K562 (cell line): ENCODE measurements around the gene TMC5. TPM values are rescaled to one million over a fixed set of nuclear protein-coding genes. Genes with fewer than 3 reads are reported as not detected.

Source experiments
- ATAC-seq: fragments of 200-7000 bp; cut with Tn5 transposase; 3 replicates; pipeline ENCODE4 v1.9.1; 2020; ENCODE audit warnings: moderate library complexity
- BruUV-seq: library from RNA; stranded (reverse); fragments of 400-500 nt; replicated peaks from 2 replicates; lab custom pipeline; 2021; lab: Mats Ljungman, UMichigan
- CTCF ChIA-PET: fragments of 300-600 bp; formaldehyde crosslinking; extraction: SDS; loops from one replicate; lab custom pipeline; 2021; ENCODE audit warnings: low intra/inter-chr PET ratio; lab: Yijun Ruan, JAX
- POLR2A ChIA-PET: fragments of 300-600, 350-650 bp; sonication (Branson Sonifier 250); formaldehyde crosslinking; extraction: SDS; loops from one replicate; lab custom pipeline; 2021; ENCODE audit warnings: antibody characterized with exemption, inconsistent platforms; lab: Yijun Ruan, JAX
- DNase-seq, 4 experiments: peaks; one replicate each; pipeline versions ENCODE4 v3.0.0 to v3.0.0-alpha.2; 2011 to 2018; ENCODE audit warnings: low spot score in 3 of 4, mixed read lengths in 3 of 4; ENCODE audit errors: extremely low read depth in 1 of 4
- FAIRE-seq: peaks from 2 replicates; lab custom pipeline; 2011; peaks lifted over from hg19 to GRCh38; lab: Jason Lieb, UNC
- H2AFZ ChIP-seq: 2 replicates; pipeline ENCODE4 v1.6.0; 2011; ENCODE audit warnings: low read depth, low read length, control low read depth, inconsistent platforms
- H3K27ac ChIP-seq: fragments of 200-600 bp; 3 replicates; pipeline ENCODE4 v1.8.0; 2011; ENCODE audit warnings: low read depth, mild to moderate bottlenecking, control low read depth, inconsistent platforms, low read length, moderate library complexity, mixed read lengths; ENCODE audit errors: extremely low read depth
- H3K27me3 ChIP-seq, 2 experiments: fragments of 300-600 bp in 1 of 2; 2 replicates in 1 of 2; 3 replicates in 1 of 2; pipeline versions ENCODE4 v1.6.0 to v1.8.0; 2011; ENCODE audit warnings: inconsistent platforms in 2 of 2, low read length in 2 of 2, mild to moderate bottlenecking in 1 of 2, mixed read lengths in 1 of 2, moderate library complexity in 1 of 2; ENCODE audit not compliant: control insufficient read depth in 2 of 2, insufficient read depth in 2 of 2
- H3K36me3 ChIP-seq: fragments of 300-600 bp; 3 replicates; pipeline ENCODE4 v1.8.0; 2011; ENCODE audit warnings: mild to moderate bottlenecking, low read length, inconsistent platforms; ENCODE audit not compliant: control insufficient read depth, insufficient read depth
- H3K4me1 ChIP-seq, 2 experiments: fragments of 200-600 bp in 1 of 2; replicated peaks in 1 of 2; 2 replicates in 1 of 2; 3 replicates in 1 of 2; pipeline versions ENCODE4 v1.5.1 to v1.8.0; 2011; ENCODE audit warnings: inconsistent platforms in 2 of 2, low read length in 2 of 2, mild to moderate bottlenecking in 1 of 2, mixed read lengths in 1 of 2, moderate library complexity in 1 of 2; ENCODE audit not compliant: control insufficient read depth in 2 of 2, insufficient read depth in 2 of 2
- H3K4me2 ChIP-seq: 2 replicates; pipeline ENCODE4 v1.6.1; 2011; ENCODE audit warnings: low read length, control low read depth, inconsistent platforms, mixed read lengths; ENCODE audit not compliant: insufficient read depth
- H3K4me3 ChIP-seq: fragments of 200-600 bp; sonication (generic), shearing (Covaris generic); 2 replicates; pipeline ENCODE4 v1.5.1; 2016; ENCODE audit warnings: control low read depth, inconsistent platforms
- H3K79me2 ChIP-seq: fragments of 200-600 bp; 3 replicates; pipeline ENCODE4 v1.8.0; 2011; ENCODE audit warnings: low read length, inconsistent platforms; ENCODE audit not compliant: control insufficient read depth, insufficient read depth
- H3K9ac ChIP-seq, 2 experiments: 2 replicates each; pipeline versions ENCODE4 v1.6.0 to v1.6.1; 2011; ENCODE audit warnings: low read depth in 2 of 2, low read length in 2 of 2, control low read depth in 1 of 2, inconsistent platforms in 1 of 2, mild to moderate bottlenecking in 1 of 2, mixed read lengths in 1 of 2; ENCODE audit not compliant: insufficient read depth in 1 of 2
- H3K9me1 ChIP-seq: one replicate; pipeline ENCODE4 v1.6.0; 2011; ENCODE audit warnings: inconsistent platforms, mild to moderate bottlenecking, low read length, moderate library complexity; ENCODE audit not compliant: control insufficient read depth, insufficient read depth
- H3K9me3 ChIP-seq: replicated peaks from 2 replicates; pipeline ENCODE4 v1.5.1; 2011; ENCODE audit warnings: low read depth, low read length, inconsistent platforms; ENCODE audit not compliant: control insufficient read depth, insufficient read depth
- H4K20me1 ChIP-seq: replicated peaks from 2 replicates; pipeline ENCODE4 v1.6.1; 2011; ENCODE audit warnings: low read length, inconsistent platforms, mixed read lengths; ENCODE audit not compliant: control insufficient read depth, insufficient read depth
- ARNT ChIP-seq, 2 experiments: fragments of 450-650 bp; IDR thresholded peaks; 2 replicates each; pipeline ENCODE4 v1.6.1; 2016; ENCODE audit warnings: mild to moderate bottlenecking in 1 of 2
- HNRNPK ChIP-seq: fragments of 200-400 bp; formaldehyde crosslinking; IDR thresholded peaks from one replicate; pipeline ENCODE4 v1.6.1; 2018; ENCODE audit warnings: mild to moderate bottlenecking, low read depth, low read length; ENCODE audit not compliant: poor library complexity, severe bottlenecking
- SAP30 ChIP-seq: fragments of 200-600 bp; sonication (generic); IDR thresholded peaks from 2 replicates; pipeline ENCODE4 v1.6.1; 2012; ENCODE audit warnings: borderline replicate concordance, low read depth, mild to moderate bottlenecking, moderate library complexity, low read length, control low read depth, inconsistent platforms; ENCODE audit not compliant: insufficient read depth, poor library complexity, severe bottlenecking
- TEAD2 ChIP-seq: fragments of 450-650 bp; IDR thresholded peaks from 2 replicates; pipeline ENCODE4 v1.6.1; 2016; ENCODE audit warnings: missing genetic modification characterization, control low read depth, missing compliant biosample characterization
- ZNF408 ChIP-seq: fragments of 250-450 bp; sonication (Bioruptor Pico); IDR thresholded peaks from 2 replicates; pipeline ENCODE4 v1.4.0; 2020; ENCODE audit warnings: low read depth, mild to moderate bottlenecking, moderate library complexity
- WGBS: fragments of 100-300 bp; shearing (Covaris generic); methylation state at CpG from one replicate; pipeline ENCODE4 v1.1.6; 2016; ENCODE audit warnings: low coverage, mixed read lengths; ENCODE audit not compliant: insufficient coverage; ENCODE audit errors: missing lambda C conversion rate; 5-methylcytosine and 5-hydroxymethylcytosine counted together
- in situ Hi-C: fragments of 300-500 bp; cut with MboI; formaldehyde crosslinking; loops from 4 replicates; pipeline ENCODE4 v1.15.0; 2018; ENCODE audit warnings: inconsistent platforms, mixed read lengths
- intact Hi-C: fragments of 100-400 bp; cut with micrococcal nuclease; formaldehyde crosslinking; loops from 2 replicates; pipeline ENCODE4 v1.14.2; 2022
- polyA plus RNA-seq, 8 experiments: library from polyadenylated mRNA; depleted of rRNA in 4 of 8; stranded (reverse) in 5 of 8; unstranded in 3 of 8; fragments of >200 nt; fragmentation: Nextera tagmentation in 2 of 8; fragmentation: Illumina TruSeq in 1 of 8; extraction: Ambion mirVana in 2 of 8; extraction: Trizol in 1 of 8; gene quantifications; 2 replicates each; pipeline versions ENCODE4 v1.2.1 to v1.2.3, GENCODE V29; 2011 to 2014; ENCODE audit warnings: inconsistent platforms in 1 of 8, missing spikeins in 1 of 8
- total RNA-seq, 7 experiments: library from RNA; depleted of rRNA in 6 of 7; stranded (reverse); fragments of >200 nt in 6 of 7; fragmentation: Illumina TruSeq in 2 of 7; extraction: Trizol in 2 of 7; gene quantifications; 2 replicates each; pipeline versions ENCODE4 v1.2.1 to v1.2.3, GENCODE V29; 2011 to 2021; ENCODE audit warnings: low replicate concordance in 1 of 7
- TF ChIP-seq, protein P1 (sequence below): sonication (generic); formaldehyde crosslinking; IDR thresholded peaks from 2 replicates; pipeline ENCODE4 v1.8.1; 2022; ENCODE audit warnings: missing genetic modification reagents
- TF ChIP-seq, protein P2 (sequence below): fragments of 250-450 bp; sonication (Bioruptor Pico); IDR thresholded peaks from 2 replicates; pipeline ENCODE4 v1.5.0; 2021
- TF ChIP-seq, protein P3 (sequence below): sonication (generic); formaldehyde crosslinking; IDR thresholded peaks from 2 replicates; pipeline ENCODE4 v1.8.1; 2023; ENCODE audit warnings: mild to moderate bottlenecking, missing genetic modification reagents, moderate library complexity

The TMC5 gene
- total and polyA plus RNA-seq, 9 of the 15 experiments (the other 6 are each of a cell fraction or from before 2014, with no cell fraction given) = 0.83 to 2.6 (median 1.6) TPM

DNA sequence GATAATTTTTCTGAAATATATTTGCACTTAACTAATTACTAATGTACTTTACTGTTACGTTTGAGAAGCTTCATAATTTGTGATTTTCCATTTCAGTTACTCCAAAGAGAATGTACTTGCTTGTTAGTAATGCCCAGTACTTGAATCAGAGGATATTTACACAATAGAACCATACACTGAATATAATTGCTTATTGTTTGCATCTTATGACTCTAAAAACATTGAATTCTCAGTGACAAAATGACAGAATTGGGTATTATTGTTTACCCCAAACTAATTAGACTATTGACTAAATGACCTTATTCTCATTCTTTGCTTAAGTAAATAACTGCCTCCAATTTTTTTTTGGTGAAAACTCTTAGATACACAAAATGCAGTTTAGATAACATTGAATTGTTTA, 114.9 kb downstream of the TMC5 start:
- Histone ChIP-seq H3K27ac (no peak overlapping the region), H3K79me2 (no peaks in the 10 kb centered on the region), H4K20me1 (no peaks in the 10 kb centered on the region), H3K9me1 (no peaks in the 10 kb centered on the region), H3K27me3 (no peaks in the 10 kb centered on the region), H3K4me2 (no peak overlapping the region), H3K9me3 (no peaks in the 10 kb centered on the region), H2AFZ (no peak overlapping the region), H3K4me1 (no peaks in the 10 kb centered on the region), H3K36me3 (peaks cover 75% of the 10 kb centered on the region), H3K9ac (no peak overlapping the region), H3K4me3 (no peak overlapping the region)
- CTCF ChIA-PET = no interaction called here
- WGBS = 18% methylated on average over 1 of the region's 1 CpG
- POLR2A ChIA-PET = interaction anchor here (1.1 kb wide), 1 partner anchor 10 kb away, joined by 3 read pairs; no protein-coding TSS in a partner anchor
- TF ChIP-seq, protein P1, sequence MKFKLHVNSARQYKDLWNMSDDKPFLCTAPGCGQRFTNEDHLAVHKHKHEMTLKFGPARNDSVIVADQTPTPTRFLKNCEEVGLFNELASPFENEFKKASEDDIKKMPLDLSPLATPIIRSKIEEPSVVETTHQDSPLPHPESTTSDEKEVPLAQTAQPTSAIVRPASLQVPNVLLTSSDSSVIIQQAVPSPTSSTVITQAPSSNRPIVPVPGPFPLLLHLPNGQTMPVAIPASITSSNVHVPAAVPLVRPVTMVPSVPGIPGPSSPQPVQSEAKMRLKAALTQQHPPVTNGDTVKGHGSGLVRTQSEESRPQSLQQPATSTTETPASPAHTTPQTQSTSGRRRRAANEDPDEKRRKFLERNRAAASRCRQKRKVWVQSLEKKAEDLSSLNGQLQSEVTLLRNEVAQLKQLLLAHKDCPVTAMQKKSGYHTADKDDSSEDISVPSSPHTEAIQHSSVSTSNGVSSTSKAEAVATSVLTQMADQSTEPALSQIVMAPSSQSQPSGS (CRISPR knock-in tag) = no peak
- TF ChIP-seq ZNF408 (CRISPR knock-in tag) (no peak), HNRNPK (no peak), ARNT (IDR thresholded peaks at IDR 0.05) (no peak), SAP30 (no peak), TEAD2 (tag) (no peak)
- TF ChIP-seq, protein P2, sequence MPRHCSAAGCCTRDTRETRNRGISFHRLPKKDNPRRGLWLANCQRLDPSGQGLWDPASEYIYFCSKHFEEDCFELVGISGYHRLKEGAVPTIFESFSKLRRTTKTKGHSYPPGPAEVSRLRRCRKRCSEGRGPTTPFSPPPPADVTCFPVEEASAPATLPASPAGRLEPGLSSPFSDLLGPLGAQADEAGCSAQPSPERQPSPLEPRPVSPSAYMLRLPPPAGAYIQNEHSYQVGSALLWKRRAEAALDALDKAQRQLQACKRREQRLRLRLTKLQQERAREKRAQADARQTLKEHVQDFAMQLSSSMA (CRISPR knock-in tag) = no peak
- TF ChIP-seq, protein P3, sequence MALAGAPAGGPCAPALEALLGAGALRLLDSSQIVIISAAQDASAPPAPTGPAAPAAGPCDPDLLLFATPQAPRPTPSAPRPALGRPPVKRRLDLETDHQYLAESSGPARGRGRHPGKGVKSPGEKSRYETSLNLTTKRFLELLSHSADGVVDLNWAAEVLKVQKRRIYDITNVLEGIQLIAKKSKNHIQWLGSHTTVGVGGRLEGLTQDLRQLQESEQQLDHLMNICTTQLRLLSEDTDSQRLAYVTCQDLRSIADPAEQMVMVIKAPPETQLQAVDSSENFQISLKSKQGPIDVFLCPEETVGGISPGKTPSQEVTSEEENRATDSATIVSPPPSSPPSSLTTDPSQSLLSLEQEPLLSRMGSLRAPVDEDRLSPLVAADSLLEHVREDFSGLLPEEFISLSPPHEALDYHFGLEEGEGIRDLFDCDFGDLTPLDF (CRISPR knock-in tag) = no peak
- BruUV-seq = no TSS peak
- in situ Hi-C loops = no loop called here
- no peak for DNase-seq
- intact Hi-C loops = no loop called here
- FAIRE-seq = no peak
- ATAC-seq = no peak
